GM03348 (cell line): ENCODE results near the gene MYBBP1A.

Experiments used
- DNase-seq: peaks from one replicate; pipeline ENCODE4 v3.0.0; 2012; ENCODE audit warnings: low spot score

Gene MYBBP1A

GRCh38 chr17:4536742-4537411 is 18.3 kb downstream of the MYBBP1A start:
- peak; percentile 58 for DNase-seq

- DNase-seq = peak; percentile 48
These were observed 18.9 kb downstream of the MYBBP1A start for GRCh38 chr17:4536259-4536741.

GRCh38 chr17:4535667-4536258 is 19.4 kb downstream of the MYBBP1A start:
- DNase-seq = no peak

- DNase-seq = no peak
These were observed 20.1 kb downstream of the MYBBP1A start for GRCh38 chr17:4534928-4535666.

GRCh38 chr17:4534515-4534914 is 20.7 kb downstream of the MYBBP1A start:
- DNase-seq = no peak

GRCh38 chr17:4533523-4534504 is 21.4 kb downstream of the MYBBP1A start:
- no peak for DNase-seq

GRCh38 chr17:4532860-4533522 is 22.2 kb downstream of the MYBBP1A start:
- no peak for DNase-seq

GRCh38 chr17:4531988-4532736 is 23.0 kb downstream of the MYBBP1A start:
- DNase-seq = no peak

- no peak for DNase-seq
These were observed 24.1 kb downstream of the MYBBP1A start for GRCh38 chr17:4530799-4531730.

- DNase-seq = no peak
These were observed 25.5 kb downstream of the MYBBP1A start for GRCh38 chr17:4529533-4530152.

GRCh38 chr17:4527566-4528125 is 27.5 kb downstream of the MYBBP1A start:
- no peak for DNase-seq

- DNase-seq = no peak
These were observed 28.1 kb downstream of the MYBBP1A start for GRCh38 chr17:4527134-4527533.

- DNase-seq = no peak
These were observed 29.3 kb downstream of the MYBBP1A start for GRCh38 chr17:4525691-4526397.

- DNase-seq = no peak
These were observed 31.2 kb downstream of the MYBBP1A start for GRCh38 chr17:4523946-4524345.

GRCh38 chr17:4522661-4523060 is 32.5 kb downstream of the MYBBP1A start:
- DNase-seq = no peak

- peak; percentile 48 for DNase-seq
These were observed 34.1 kb downstream of the MYBBP1A start for GRCh38 chr17:4520894-4521600.
